ENCODE data around the gene KCNH8.

GRCh38 chr3:19148768-19149091, 420 bp downstream of the KCNH8 start:
- TF ChIP-seq CTCF (IDR thresholded peaks at IDR 0.05; ENCODE audit: poor library complexity, severe bottlenecking), result no peak
- peak; percentile 46 for TF ChIP-seq MXI1 (conservative IDR thresholded peaks at IDR 0.05; ENCODE audit: poor library complexity, severe bottlenecking)
- TF ChIP-seq REST (IDR thresholded peaks at IDR 0.05; ENCODE audit: borderline replicate concordance), result no peak
- TF ChIP-seq RAD21 (conservative IDR thresholded peaks at IDR 0.05), result no peak
- TF ChIP-seq POLR2AphosphoS5 (IDR thresholded peaks at IDR 0.05), result peak; percentile 11
- no peak for TF ChIP-seq TAF1 (IDR thresholded peaks at IDR 0.05; ENCODE audit: low read depth)
